Activated T-cell treated with anti-CD3 and anti-CD28 coated beads, Interleukin-2, amount 50 U/mL, for 4 hours (primary cell): ENCODE data around the gene BNIP3. TPM values are rescaled to one million over a fixed set of nuclear protein-coding genes. Genes with fewer than 3 reads are reported as not detected.

ENCODE experiments used
- ATAC-seq, 2 donors: fragments of 200-7000 bp; cut with Tn5 transposase; one replicate each; pipeline ENCODE4 v1.10.0; 2021
- DNase-seq: peaks from one replicate; pipeline ENCODE4 v3.0.0-alpha.2; 2020
- H3K27me3 Mint-ChIP-seq: one replicate; pipeline ENCODE4 v1.8.0; 2021; ENCODE audit warnings: low read depth, mixed read lengths
- H3K36me3 Mint-ChIP-seq: one replicate; pipeline ENCODE4 v1.8.0; 2022; ENCODE audit warnings: mixed read lengths; ENCODE audit not compliant: insufficient read depth
- H3K4me1 Mint-ChIP-seq: one replicate; pipeline ENCODE4 v1.8.0; 2021; ENCODE audit warnings: low read depth, mixed read lengths
- H3K4me3 Mint-ChIP-seq: one replicate; pipeline ENCODE4 v1.8.0; 2021; ENCODE audit warnings: mild to moderate bottlenecking, moderate library complexity, mixed read lengths
- H3K9me3 Mint-ChIP-seq: one replicate; pipeline ENCODE4 v1.8.0; 2021; ENCODE audit warnings: mixed read lengths
- total RNA-seq, 3 donors: library from RNA; stranded (reverse); gene quantifications; one replicate each; pipeline ENCODE4 v1.2.1, GENCODE V29; 2021

Gene BNIP3
- total RNA-seq, 3 donors from 2014 or later, result 36.5 to 40.5 (median 38.6) TPM

- Mint-ChIP-seq H3K9me3 (no peaks in the 10 kb centered on the region), H3K4me1 (peaks cover 73% of the 10 kb centered on the region), H3K36me3 (no peaks in the 10 kb centered on the region), H3K4me3 (no peak overlapping the region), H3K27me3 (no peaks in the 10 kb centered on the region)
- ATAC-seq (no peak), DNase-seq (no peak)
Observed at GRCh38 chr10:131977323-131978096, 4.2 kb downstream of the BNIP3 start.

GRCh38 chr10:131975796-131976195, 5.9 kb downstream of the BNIP3 start:
- DNase-seq, result no peak
- Mint-ChIP-seq H3K9me3 (no peaks in the 10 kb centered on the region), H3K27me3 (no peaks in the 10 kb centered on the region), H3K4me1 (peaks cover 80% of the 10 kb centered on the region), H3K36me3 (peaks cover 7% of the 10 kb centered on the region), H3K4me3 (no peak overlapping the region)
- no peak for ATAC-seq

GRCh38 chr10:131975003-131975402, 6.7 kb downstream of the BNIP3 start:
- DNase-seq, result no peak
- Mint-ChIP-seq H3K36me3 (peaks cover 15% of the 10 kb centered on the region), H3K4me3 (no peak overlapping the region), H3K27me3 (no peaks in the 10 kb centered on the region), H3K9me3 (no peaks in the 10 kb centered on the region), H3K4me1 (peaks cover 84% of the 10 kb centered on the region)
- no peak for ATAC-seq

DNA sequence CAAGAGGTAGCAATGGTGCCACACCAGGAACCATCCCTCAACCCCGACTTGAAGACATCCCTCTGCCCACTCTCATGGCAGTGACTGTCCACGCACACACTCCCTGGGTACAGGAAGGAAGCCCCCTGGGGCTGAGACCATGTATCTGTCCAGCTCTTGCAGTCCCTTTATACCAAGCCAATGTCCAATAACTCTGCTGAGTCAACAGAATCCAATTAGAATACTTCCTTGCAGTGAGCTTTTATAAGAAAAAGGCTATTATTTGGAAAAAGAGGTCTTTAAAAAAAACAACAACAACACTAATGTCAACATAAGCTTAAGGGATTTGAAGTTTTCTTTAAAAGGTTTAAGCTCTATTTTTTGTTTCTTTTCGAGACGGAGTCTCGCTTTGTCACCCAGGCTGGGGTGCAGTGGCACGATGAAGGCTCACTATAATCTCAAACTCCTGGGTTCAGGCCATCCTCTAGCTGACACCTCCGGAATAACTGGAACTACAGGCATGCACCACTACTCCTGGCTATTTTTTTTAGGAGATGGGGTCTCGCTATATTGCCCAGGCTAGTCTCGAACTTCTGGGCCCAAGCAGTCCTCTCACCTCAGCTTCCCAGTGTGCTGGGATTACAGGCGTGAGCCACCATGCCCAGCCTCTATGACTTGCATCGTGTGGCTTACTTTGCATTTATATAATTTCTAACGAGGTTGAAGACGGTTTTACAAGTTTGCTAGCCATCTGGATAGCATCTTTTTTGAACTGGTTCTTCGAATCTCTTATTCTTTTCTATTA, 7.5 kb downstream of the BNIP3 start:
- peaks cover 17% of the 10 kb centered on the region for H3K36me3 Mint-ChIP-seq
- DNase-seq, result no peak
- ATAC-seq, result no peak
- H3K27me3 Mint-ChIP-seq, result no peaks in the 10 kb centered on the region
- no peak overlapping the region for H3K4me3 Mint-ChIP-seq
- H3K4me1 Mint-ChIP-seq, result peaks cover 76% of the 10 kb centered on the region
- H3K9me3 Mint-ChIP-seq, result no peaks in the 10 kb centered on the region

GRCh38 chr10:131973160-131973951, 8.4 kb downstream of the BNIP3 start:
- Mint-ChIP-seq H3K36me3 (peaks cover 23% of the 10 kb centered on the region), H3K9me3 (no peaks in the 10 kb centered on the region), H3K4me1 (peaks cover 71% of the 10 kb centered on the region), H3K4me3 (peak overlapping the region; percentile 78), H3K27me3 (no peaks in the 10 kb centered on the region)
- DNase-seq, result no peak
- ATAC-seq, result peak; percentile 36 to 47

DNA sequence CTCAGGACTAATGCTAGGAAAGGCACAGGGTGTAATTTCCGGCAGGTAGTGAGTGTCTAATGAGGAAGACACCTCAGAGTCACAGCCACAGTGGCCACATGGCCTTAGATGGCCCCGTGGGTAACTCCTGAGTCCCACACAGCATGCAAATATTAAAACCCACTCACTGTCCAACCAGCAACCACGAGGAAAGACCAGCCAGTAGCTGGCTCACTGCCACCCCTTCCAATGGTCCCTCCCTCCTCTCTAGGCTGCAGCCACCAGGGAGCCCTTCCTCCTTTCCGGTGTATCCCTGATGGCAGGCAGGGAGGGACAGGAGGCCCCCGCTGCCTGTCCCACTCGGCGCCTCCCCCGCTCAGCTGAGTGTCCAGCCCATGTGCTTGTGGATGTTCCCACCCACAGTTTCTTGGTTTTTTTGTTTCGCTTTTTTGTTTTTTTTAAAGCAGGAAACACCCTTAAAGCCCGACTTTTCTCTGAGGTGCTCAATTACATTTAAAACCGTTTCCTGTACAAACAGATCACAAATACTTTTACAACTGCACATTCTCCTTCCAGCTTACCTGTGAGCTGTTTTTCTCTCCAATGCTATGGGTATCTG, 9.2 kb downstream of the BNIP3 start:
- no peaks in the 10 kb centered on the region for H3K27me3 Mint-ChIP-seq
- peak overlapping the region; percentile 78 for H3K4me3 Mint-ChIP-seq
- peaks cover 63% of the 10 kb centered on the region for H3K4me1 Mint-ChIP-seq
- H3K9me3 Mint-ChIP-seq, result no peaks in the 10 kb centered on the region
- peak; percentile 59 to 63 for ATAC-seq
- DNase-seq, result no peak
- H3K36me3 Mint-ChIP-seq, result peaks cover 23% of the 10 kb centered on the region

DNA sequence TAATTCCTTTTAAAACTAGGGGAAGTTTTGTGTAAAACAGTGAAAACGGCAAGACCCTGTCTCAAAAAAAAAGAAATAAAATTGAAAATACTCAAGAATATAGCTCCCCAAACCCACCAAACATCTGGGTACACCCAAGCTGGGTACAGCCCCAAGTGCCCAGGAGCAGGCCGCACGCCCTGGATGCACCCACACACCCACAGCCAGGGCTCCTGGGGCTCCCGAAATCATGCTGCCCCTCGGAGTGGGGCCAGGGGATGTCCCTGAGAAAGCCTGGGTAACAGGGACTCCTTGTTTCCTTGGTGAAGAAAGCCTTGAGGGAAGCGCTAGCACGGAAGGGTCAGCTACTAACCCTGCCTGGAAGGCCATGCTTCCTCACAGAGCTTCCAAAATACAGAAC, 10.1 kb downstream of the BNIP3 start:
- ATAC-seq, result no peak
- peaks cover 60% of the 10 kb centered on the region for H3K4me1 Mint-ChIP-seq
- DNase-seq, result no peak
- peaks cover 23% of the 10 kb centered on the region for H3K36me3 Mint-ChIP-seq
- H3K9me3 Mint-ChIP-seq, result no peaks in the 10 kb centered on the region
- no peaks in the 10 kb centered on the region for H3K27me3 Mint-ChIP-seq
- peak overlapping the region; percentile 78 for H3K4me3 Mint-ChIP-seq

DNA sequence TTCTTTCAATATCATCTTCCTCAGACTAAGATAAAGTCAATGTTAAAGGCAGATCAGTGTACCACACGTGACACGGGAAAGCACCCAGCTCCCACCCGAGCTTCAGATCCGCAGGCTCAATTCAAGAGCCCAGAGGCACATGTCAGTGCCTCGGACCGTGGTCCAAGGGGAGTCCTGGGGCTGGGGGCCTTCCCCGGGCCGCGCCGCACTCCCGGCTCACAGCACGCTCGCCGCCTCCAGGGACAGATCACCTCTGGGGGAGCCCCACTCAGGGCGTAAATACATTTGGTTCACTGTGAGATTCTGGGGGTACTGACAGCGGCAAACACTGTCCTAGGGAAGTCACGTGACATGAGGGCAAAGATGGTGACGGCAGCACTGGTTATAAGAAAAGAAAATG, 10.8 kb downstream of the BNIP3 start:
- Mint-ChIP-seq H3K9me3 (no peaks in the 10 kb centered on the region), H3K27me3 (no peaks in the 10 kb centered on the region), H3K4me1 (peaks cover 54% of the 10 kb centered on the region), H3K4me3 (no peak overlapping the region), H3K36me3 (peaks cover 23% of the 10 kb centered on the region)
- DNase-seq (no peak), ATAC-seq (no peak)

DNA sequence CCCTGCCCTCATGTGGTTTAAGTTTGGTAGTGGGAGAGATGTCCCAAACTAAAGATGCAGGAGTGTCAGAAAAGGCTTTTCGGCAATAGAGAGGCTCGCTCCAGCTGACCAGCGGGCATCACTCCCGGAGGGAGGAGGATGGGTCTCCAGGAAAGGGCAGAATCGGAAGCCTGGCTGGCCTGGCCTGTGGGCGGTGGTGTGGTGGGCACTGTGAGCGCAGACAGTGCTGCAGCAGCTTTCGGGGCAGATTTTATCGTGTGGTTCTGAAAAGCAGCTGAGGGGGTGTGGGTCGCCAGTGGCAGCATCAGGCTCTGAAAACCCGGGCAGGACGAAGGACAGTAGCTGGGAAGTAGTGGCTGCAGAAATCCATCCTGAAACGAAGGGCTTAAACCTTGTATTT, 12.8 kb downstream of the BNIP3 start:
- Mint-ChIP-seq H3K36me3 (peaks cover 27% of the 10 kb centered on the region), H3K4me3 (no peak overlapping the region), H3K27me3 (no peaks in the 10 kb centered on the region), H3K9me3 (no peaks in the 10 kb centered on the region), H3K4me1 (peaks cover 52% of the 10 kb centered on the region)
- no peak for ATAC-seq
- no peak for DNase-seq

GRCh38 chr10:131964298-131964697, 17.4 kb downstream of the BNIP3 start:
- peaks cover 23% of the 10 kb centered on the region for H3K4me1 Mint-ChIP-seq
- no peak for DNase-seq
- H3K36me3 Mint-ChIP-seq, result peaks cover 10% of the 10 kb centered on the region
- no peaks in the 10 kb centered on the region for H3K9me3 Mint-ChIP-seq
- H3K27me3 Mint-ChIP-seq, result no peaks in the 10 kb centered on the region
- ATAC-seq, result no peak
- no peak overlapping the region for H3K4me3 Mint-ChIP-seq

DNA sequence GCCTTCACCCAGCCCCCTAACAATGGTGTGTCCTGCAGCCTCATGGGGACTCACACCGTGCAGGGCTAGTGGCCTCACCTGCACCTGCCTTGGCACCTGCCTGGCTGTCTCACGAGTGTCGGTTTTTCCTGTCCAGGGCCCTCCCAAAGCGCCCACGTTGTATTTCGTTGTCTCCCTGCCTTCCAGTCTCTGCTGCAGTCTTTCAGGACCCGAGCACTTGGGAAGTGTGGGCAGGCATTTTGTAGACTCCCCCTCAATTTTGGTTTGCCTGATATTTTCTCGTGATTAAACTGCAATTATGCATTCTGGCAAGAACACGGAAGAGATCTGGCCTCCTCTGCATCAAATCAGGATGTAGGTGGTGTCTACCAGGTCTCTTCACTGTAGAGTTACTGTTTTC, 17.9 kb downstream of the BNIP3 start:
- Mint-ChIP-seq H3K4me3 (no peak overlapping the region), H3K36me3 (peaks cover 6% of the 10 kb centered on the region), H3K9me3 (no peaks in the 10 kb centered on the region), H3K27me3 (no peaks in the 10 kb centered on the region), H3K4me1 (peaks cover 23% of the 10 kb centered on the region)
- no peak for ATAC-seq
- no peak for DNase-seq

DNA sequence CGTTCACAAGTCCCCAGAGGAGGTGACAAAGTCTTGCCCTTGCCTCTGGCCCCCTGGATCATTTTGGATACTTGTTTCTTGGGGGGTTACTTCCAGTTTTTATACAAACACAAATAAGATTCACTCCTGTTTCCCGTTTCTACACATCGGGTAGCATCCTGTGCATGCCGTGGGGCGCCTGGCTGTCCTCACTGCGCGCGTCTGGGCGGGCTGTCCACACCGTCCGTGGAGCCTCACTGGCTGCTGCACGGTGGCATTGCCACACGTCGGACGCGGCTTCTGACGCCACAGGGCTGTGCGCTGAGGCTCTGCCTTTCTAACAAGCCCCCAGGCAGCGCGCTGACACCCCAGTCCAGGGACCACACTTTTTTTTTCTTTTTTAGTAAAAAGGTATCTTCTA, 18.4 kb downstream of the BNIP3 start:
- no peaks in the 10 kb centered on the region for H3K27me3 Mint-ChIP-seq
- no peaks in the 10 kb centered on the region for H3K9me3 Mint-ChIP-seq
- ATAC-seq, result no peak
- no peak for DNase-seq
- peaks cover 4% of the 10 kb centered on the region for H3K36me3 Mint-ChIP-seq
- H3K4me1 Mint-ChIP-seq, result peaks cover 23% of the 10 kb centered on the region
- H3K4me3 Mint-ChIP-seq, result no peak overlapping the region

GRCh38 chr10:131961777-131962662, 19.7 kb downstream of the BNIP3 start:
- no peaks in the 10 kb centered on the region for H3K27me3 Mint-ChIP-seq
- ATAC-seq, result no peak
- H3K9me3 Mint-ChIP-seq, result no peaks in the 10 kb centered on the region
- DNase-seq, result no peak
- H3K36me3 Mint-ChIP-seq, result peaks cover 13% of the 10 kb centered on the region
- H3K4me1 Mint-ChIP-seq, result peaks cover 26% of the 10 kb centered on the region
- H3K4me3 Mint-ChIP-seq, result no peak overlapping the region
